ENCODE results near the gene AFF3. TPM values are rescaled to one million over a fixed set of nuclear protein-coding genes. Genes with fewer than 3 reads are reported as not detected.

The AFF3 gene
- polyA plus RNA-seq, 1 donor (not counting 4 experiments of a cell fraction or from before 2014, with no cell fraction given): not detected

DNA sequence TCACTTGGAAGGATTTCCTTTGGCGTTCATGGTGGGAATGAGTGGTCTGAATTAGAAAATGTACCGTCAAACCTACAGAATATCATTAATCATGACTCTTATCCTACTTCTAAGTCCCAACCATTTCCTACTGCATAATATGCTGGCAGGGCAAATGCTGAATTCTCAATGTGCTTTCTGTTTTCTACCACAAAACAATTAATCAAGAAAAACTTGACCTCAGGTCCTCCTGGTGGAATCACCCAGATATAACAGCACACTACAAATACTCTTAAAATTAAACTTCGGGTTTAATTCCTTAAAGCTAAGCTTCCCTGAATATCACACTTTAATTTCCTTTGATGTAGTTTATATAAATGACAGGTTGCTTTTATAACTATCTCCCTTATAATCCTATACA is 301.6 kb downstream of the AFF3 start:
- dilution Hi-C loops (cut with MboI; ENCODE audit: extremely low pct_ligation_motif_present, low sequenced_read_pairs): no loop called here
- Histone ChIP-seq H2AFZ (ENCODE audit: control insufficient read depth, low read length) (no peak overlapping the region), H3K4me3 (ENCODE audit: control insufficient read depth in 2 of 3, extremely low read depth in 1 of 3, insufficient read depth in 2 of 3, low read depth in 1 of 3, low read length in 3 of 3) (no peak overlapping the region), H3K27ac (ENCODE audit: control insufficient read depth, insufficient read depth, low read length) (no peak overlapping the region), H4K20me1 (ENCODE audit: control insufficient read depth, extremely low read depth, insufficient read depth, low read length) (no peaks in the 10 kb centered on the region), H3K36me3 (ENCODE audit: control insufficient read depth in 2 of 2, extremely low read depth in 1 of 2, insufficient read depth in 2 of 2, low read length in 2 of 2) (no peaks in the 10 kb centered on the region), H3K27me3 (ENCODE audit: control insufficient read depth, extremely low read depth, insufficient read depth, low read length) (no peaks in the 10 kb centered on the region), H3K4me1 (ENCODE audit: control insufficient read depth, extremely low read depth, insufficient read depth, low read length) (no peaks in the 10 kb centered on the region), H3K9me3 (ENCODE audit: control insufficient read depth, low read depth, low read length) (no peaks in the 10 kb centered on the region), H3K9me1 (ENCODE audit: control insufficient read depth, extremely low read depth, insufficient read depth, low read length) (no peaks in the 10 kb centered on the region), H3K79me2 (ENCODE audit: control insufficient read depth, insufficient read depth, low read length) (no peaks in the 10 kb centered on the region), H3K9ac (ENCODE audit: control insufficient read depth, extremely low read depth, insufficient read depth, low read length) (no peak overlapping the region), H3K4me2 (ENCODE audit: control insufficient read depth, extremely low read depth, insufficient read depth, low read depth, low read length) (no peak overlapping the region)
- TF ChIP-seq, protein P1, sequence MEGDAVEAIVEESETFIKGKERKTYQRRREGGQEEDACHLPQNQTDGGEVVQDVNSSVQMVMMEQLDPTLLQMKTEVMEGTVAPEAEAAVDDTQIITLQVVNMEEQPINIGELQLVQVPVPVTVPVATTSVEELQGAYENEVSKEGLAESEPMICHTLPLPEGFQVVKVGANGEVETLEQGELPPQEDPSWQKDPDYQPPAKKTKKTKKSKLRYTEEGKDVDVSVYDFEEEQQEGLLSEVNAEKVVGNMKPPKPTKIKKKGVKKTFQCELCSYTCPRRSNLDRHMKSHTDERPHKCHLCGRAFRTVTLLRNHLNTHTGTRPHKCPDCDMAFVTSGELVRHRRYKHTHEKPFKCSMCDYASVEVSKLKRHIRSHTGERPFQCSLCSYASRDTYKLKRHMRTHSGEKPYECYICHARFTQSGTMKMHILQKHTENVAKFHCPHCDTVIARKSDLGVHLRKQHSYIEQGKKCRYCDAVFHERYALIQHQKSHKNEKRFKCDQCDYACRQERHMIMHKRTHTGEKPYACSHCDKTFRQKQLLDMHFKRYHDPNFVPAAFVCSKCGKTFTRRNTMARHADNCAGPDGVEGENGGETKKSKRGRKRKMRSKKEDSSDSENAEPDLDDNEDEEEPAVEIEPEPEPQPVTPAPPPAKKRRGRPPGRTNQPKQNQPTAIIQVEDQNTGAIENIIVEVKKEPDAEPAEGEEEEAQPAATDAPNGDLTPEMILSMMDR (optimal IDR thresholded peaks at IDR 0.05 in 1 of 3, IDR thresholded peaks at IDR 0.05 in 1 of 3, conservative IDR thresholded peaks at IDR 0.05 in 1 of 3; ENCODE audit: extremely low read depth in 1 of 3, insufficient read depth in 2 of 3, low read length in 3 of 3): no peak
- no peak for TF ChIP-seq EZH2 (IDR thresholded peaks at IDR 0.05; ENCODE audit: low read length)
- no peak for DNase-seq (ENCODE audit: low read depth, low spot score)
- no peak for FAIRE-seq

DNA sequence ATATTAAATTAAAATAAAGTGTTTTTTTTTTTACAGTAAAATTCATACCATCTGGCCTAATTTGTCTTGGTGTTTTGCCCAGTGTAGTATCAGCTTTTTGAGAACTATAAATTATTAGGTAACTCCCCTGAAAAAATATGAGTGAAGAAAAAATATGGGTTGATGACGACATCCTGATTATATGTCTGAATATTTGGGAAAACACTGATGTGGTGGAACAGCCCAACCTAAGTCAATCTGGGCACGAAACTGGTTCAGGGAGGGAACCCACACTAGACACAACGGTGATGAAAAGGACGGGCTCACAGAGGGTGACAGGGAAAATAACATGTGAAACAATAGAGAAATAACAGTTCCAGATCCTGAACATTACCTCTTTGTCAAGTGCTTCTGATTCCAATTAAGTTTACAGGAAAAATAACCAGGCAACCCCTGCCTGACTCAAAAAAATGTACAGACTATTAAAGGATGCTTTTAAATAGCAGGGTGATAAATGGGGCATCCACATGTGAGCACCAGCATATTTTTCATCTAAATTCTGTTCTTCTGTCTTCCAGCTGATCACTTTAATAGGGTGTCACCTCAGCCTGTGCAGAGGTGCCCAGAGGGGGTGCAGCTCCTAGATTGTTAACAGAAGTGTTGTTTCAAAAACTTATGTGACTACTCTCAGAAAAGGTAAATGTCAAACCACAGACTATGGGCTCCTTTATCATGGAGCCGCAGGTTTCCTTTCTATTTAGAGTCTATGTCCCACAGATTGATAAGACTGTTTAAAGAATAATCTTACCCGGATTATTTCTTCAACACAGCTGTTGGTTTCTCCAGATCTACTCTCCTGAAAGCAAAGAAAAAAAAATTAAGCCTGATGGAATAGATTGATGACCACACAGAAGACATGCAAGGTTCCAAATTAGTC is 305.4 kb downstream of the AFF3 start:
- no peak overlapping the region for H3K9ac ChIP-seq (ENCODE audit: control insufficient read depth, extremely low read depth, insufficient read depth, low read length)
- no peak overlapping the region for H3K4me3 ChIP-seq (ENCODE audit: control insufficient read depth in 2 of 3, extremely low read depth in 1 of 3, insufficient read depth in 2 of 3, low read depth in 1 of 3, low read length in 3 of 3)
- FAIRE-seq: no peak
- no peak for DNase-seq (ENCODE audit: low read depth, low spot score)
- dilution Hi-C loops (cut with MboI; ENCODE audit: extremely low pct_ligation_motif_present, low sequenced_read_pairs): no loop called here
- no peaks in the 10 kb centered on the region for H3K36me3 ChIP-seq (ENCODE audit: control insufficient read depth in 2 of 2, extremely low read depth in 1 of 2, insufficient read depth in 2 of 2, low read length in 2 of 2)
- no peak overlapping the region for H3K27ac ChIP-seq (ENCODE audit: control insufficient read depth, insufficient read depth, low read length)
- no peaks in the 10 kb centered on the region for H3K27me3 ChIP-seq (ENCODE audit: control insufficient read depth, extremely low read depth, insufficient read depth, low read length)
- no peaks in the 10 kb centered on the region for H3K9me1 ChIP-seq (ENCODE audit: control insufficient read depth, extremely low read depth, insufficient read depth, low read length)
- H3K79me2 ChIP-seq (ENCODE audit: control insufficient read depth, insufficient read depth, low read length): no peaks in the 10 kb centered on the region
- no peaks in the 10 kb centered on the region for H3K9me3 ChIP-seq (ENCODE audit: control insufficient read depth, low read depth, low read length)
- H4K20me1 ChIP-seq (ENCODE audit: control insufficient read depth, extremely low read depth, insufficient read depth, low read length): no peaks in the 10 kb centered on the region
- H3K4me2 ChIP-seq (ENCODE audit: control insufficient read depth, extremely low read depth, insufficient read depth, low read depth, low read length): no peak overlapping the region
- no peaks in the 10 kb centered on the region for H3K4me1 ChIP-seq (ENCODE audit: control insufficient read depth, extremely low read depth, insufficient read depth, low read length)
- H2AFZ ChIP-seq (ENCODE audit: control insufficient read depth, low read length): no peak overlapping the region
- TF ChIP-seq, protein P1 (optimal IDR thresholded peaks at IDR 0.05 in 1 of 3, IDR thresholded peaks at IDR 0.05 in 1 of 3, conservative IDR thresholded peaks at IDR 0.05 in 1 of 3; ENCODE audit: extremely low read depth in 1 of 3, insufficient read depth in 2 of 3, low read length in 3 of 3): no peak
- no peak for TF ChIP-seq EZH2 (IDR thresholded peaks at IDR 0.05; ENCODE audit: low read length)

Measured in keratinocyte (primary cell).